Neural cell (in vitro differentiated cells): Measurements from ENCODE around the gene ASTL. TPM values are rescaled to one million over a fixed set of nuclear protein-coding genes. Genes with fewer than 3 reads are reported as not detected.

Source experiments
- H2AFZ ChIP-seq: fragments of 200-600, 300-800 bp; sonication (generic), shearing (Covaris generic); 2 replicates; pipeline ENCODE4 v1.6.0; 2014; ENCODE audit warnings: low read depth, mild to moderate bottlenecking, antibody characterized with exemption, low read length, moderate library complexity
- H3F3A ChIP-seq: fragments of 200-600 bp; shearing (Covaris generic); 2 replicates; pipeline ENCODE4 v1.6.1; 2016; ENCODE audit warnings: mild to moderate bottlenecking, moderate library complexity, mixed read lengths, antibody characterized with exemption, low read length; ENCODE audit not compliant: insufficient read depth, poor library complexity, severe bottlenecking
- H3K27ac ChIP-seq: fragments of 200-600, 300-800 bp; sonication (generic), shearing (Covaris generic); 2 replicates; pipeline ENCODE4 v1.5.1; 2014; ENCODE audit warnings: mild to moderate bottlenecking, low read length, moderate library complexity
- H3K27me3 ChIP-seq: fragments of 300-800, 200-600 bp; sonication (generic), shearing (Covaris generic); 2 replicates; pipeline ENCODE4 v1.6.0; 2014; ENCODE audit warnings: mild to moderate bottlenecking, low read depth, low read length, moderate library complexity; ENCODE audit not compliant: insufficient read depth
- H3K36me3 ChIP-seq: fragments of 300-800, 200-600 bp; sonication (generic), shearing (Covaris generic); 2 replicates; pipeline ENCODE4 v1.5.1; 2014; ENCODE audit warnings: mild to moderate bottlenecking, antibody characterized with exemption, low read length, moderate library complexity; ENCODE audit not compliant: insufficient read depth
- H3K4me2 ChIP-seq: fragments of 300-800, 200-600 bp; sonication (generic), shearing (Covaris generic); 2 replicates; pipeline ENCODE4 v1.6.0; 2014; ENCODE audit warnings: mild to moderate bottlenecking, low read length
- H3K4me3 ChIP-seq: fragments of 300-800, 200-600 bp; sonication (generic), shearing (Covaris generic); 2 replicates; pipeline ENCODE4 v1.5.1; 2014; ENCODE audit warnings: mild to moderate bottlenecking, low read length, moderate library complexity
- H3K79me2 ChIP-seq: fragments of 200-600 bp; shearing (Covaris generic); replicated peaks from 2 replicates; pipeline ENCODE4 v1.6.0; 2014; ENCODE audit warnings: mild to moderate bottlenecking, low read length, moderate library complexity; ENCODE audit not compliant: insufficient read depth
- H3K9ac ChIP-seq: fragments of 300-800, 200-600 bp; sonication (generic), shearing (Covaris generic); 2 replicates; pipeline ENCODE4 v1.6.1; 2016; ENCODE audit warnings: mild to moderate bottlenecking, low read length, mixed read lengths
- H3K9me2 ChIP-seq: fragments of 200-600 bp; shearing (Covaris generic); 2 replicates; pipeline ENCODE4 v1.6.1; 2016; ENCODE audit warnings: mild to moderate bottlenecking, low read length, mixed read lengths; ENCODE audit not compliant: insufficient read depth
- H3K9me3 ChIP-seq: fragments of 200-600, 300-800 bp; sonication (generic), shearing (Covaris generic); 2 replicates; pipeline ENCODE4 v1.6.1; 2016; ENCODE audit warnings: mild to moderate bottlenecking, mixed run types, low read length, moderate library complexity, mixed read lengths
- H4K20me1 ChIP-seq: fragments of 200-600 bp; shearing (Covaris generic); 2 replicates; pipeline ENCODE4 v1.6.1; 2016; ENCODE audit warnings: mild to moderate bottlenecking, mixed run types; ENCODE audit not compliant: insufficient read depth
- CTCF ChIP-seq: fragments of 450-650 bp; IDR thresholded peaks from 2 replicates; pipeline ENCODE4 v1.5.1; 2014; ENCODE audit warnings: antibody characterized with exemption, mild to moderate bottlenecking, moderate library complexity; ENCODE audit not compliant: poor library complexity, severe bottlenecking
- EP300 ChIP-seq: fragments of 450-650 bp; conservative IDR thresholded peaks from 2 replicates; pipeline ENCODE4 v1.6.1; 2014; ENCODE audit warnings: antibody characterized with exemption, mild to moderate bottlenecking, moderate library complexity; ENCODE audit not compliant: poor library complexity, severe bottlenecking
- EZH2 ChIP-seq: fragments of 200-600, 300-800 bp; shearing (Covaris generic), sonication (generic); IDR thresholded peaks from 2 replicates; pipeline ENCODE4 v1.6.1; 2014; ENCODE audit warnings: antibody characterized with exemption, low read length, borderline replicate concordance, mild to moderate bottlenecking; ENCODE audit not compliant: insufficient read depth, poor library complexity, severe bottlenecking
- MXI1 ChIP-seq: fragments of 450-650 bp; conservative IDR thresholded peaks from 2 replicates; pipeline ENCODE4 v1.6.1; 2014; ENCODE audit warnings: antibody characterized with exemption, mild to moderate bottlenecking; ENCODE audit not compliant: poor library complexity, severe bottlenecking
- POLR2AphosphoS5 ChIP-seq: IDR thresholded peaks from 2 replicates; pipeline ENCODE4 v1.6.1; 2012
- RAD21 ChIP-seq: fragments of 450-650 bp; conservative IDR thresholded peaks from 2 replicates; pipeline ENCODE4 v1.6.1; 2014; ENCODE audit warnings: antibody characterized with exemption, mild to moderate bottlenecking, moderate library complexity
- REST ChIP-seq: IDR thresholded peaks from 2 replicates; pipeline ENCODE4 v1.6.1; 2012; ENCODE audit warnings: borderline replicate concordance
- SMC3 ChIP-seq: fragments of 450-650 bp; conservative IDR thresholded peaks from 2 replicates; pipeline ENCODE4 v1.6.1; 2014; ENCODE audit warnings: antibody characterized with exemption, mild to moderate bottlenecking, moderate library complexity; ENCODE audit not compliant: poor library complexity
- TAF1 ChIP-seq: IDR thresholded peaks from 2 replicates; pipeline ENCODE4 v1.6.1; 2012; ENCODE audit warnings: low read depth
- polyA plus RNA-seq: library from polyadenylated mRNA; depleted of rRNA; stranded (reverse); fragments of >200 nt; gene quantifications from 2 replicates; pipeline ENCODE4 v1.2.3, GENCODE V29; 2014

The ASTL gene
- polyA plus RNA-seq, 1 donor from 2014 or later: not detected

- Histone ChIP-seq H3K79me2 (no peaks in the 10 kb centered on the region), H2AFZ (no peak overlapping the region), H3K27me3 (no peaks in the 10 kb centered on the region), H3K9me2 (no peaks in the 10 kb centered on the region), H3K9ac (no peak overlapping the region), H3K27ac (no peak overlapping the region), H3K36me3 (no peaks in the 10 kb centered on the region), H3K9me3 (no peaks in the 10 kb centered on the region), H4K20me1 (no peaks in the 10 kb centered on the region), H3K4me2 (no peak overlapping the region), H3K4me3 (no peak overlapping the region), H3F3A (no peaks in the 10 kb centered on the region)
- TF ChIP-seq REST (no peak), MXI1 (no peak), CTCF (no peak), EZH2 (no peak), EP300 (no peak), POLR2AphosphoS5 (no peak), SMC3 (no peak)
Observed at GRCh38 chr2:96124406-96125265, 13.7 kb downstream of the ASTL start.

- TF ChIP-seq CTCF (no peak), RAD21 (no peak), MXI1 (no peak), EZH2 (no peak), POLR2AphosphoS5 (no peak), EP300 (no peak), TAF1 (no peak), SMC3 (no peak), REST (no peak)
- Histone ChIP-seq H3F3A (no peaks in the 10 kb centered on the region), H3K9me3 (no peaks in the 10 kb centered on the region), H2AFZ (no peak overlapping the region), H3K36me3 (no peaks in the 10 kb centered on the region), H3K9ac (no peak overlapping the region), H3K79me2 (no peaks in the 10 kb centered on the region), H3K4me2 (no peak overlapping the region), H3K4me3 (no peak overlapping the region), H4K20me1 (no peaks in the 10 kb centered on the region), H3K9me2 (no peaks in the 10 kb centered on the region), H3K27me3 (no peaks in the 10 kb centered on the region), H3K27ac (no peak overlapping the region)
Observed at GRCh38 chr2:96123936-96124335, 14.4 kb downstream of the ASTL start.
